ENCODE data around the gene SOS1. TPM values are rescaled to one million over a fixed set of nuclear protein-coding genes. Genes with fewer than 3 reads are reported as not detected.

The SOS1 gene
- 30.0 and 34.7 TPM in 2 replicates for total RNA-seq

GRCh38 chr2:39120771-39121522 is at the start of gene SOS1:
Gene SOS1, minus strand, starts transcription at chr2:39121051. Its CDS starts 629 bp downstream, at chr2:39120422.

Small RNA genes within 50 kb of the gene (small RNA-seq; reads per million reads assigned to genes)
- gene HSPE1P13 (not detected), gene RF00019 (not detected), gene RN7SL96P (not detected), gene RNU6-198P (not detected)

Other genes starting within 250 kb of the SOS1 start
- gene DHX57, start 245.1 kb downstream of the SOS1 start, total RNA-seq, result 17.5 and 22.7 TPM in 2 replicates
- gene MORN2, start 245.1 kb downstream of the SOS1 start, total RNA-seq, result 10.4 and 16.4 TPM in 2 replicates
- gene ARHGEF33, start 231.2 kb downstream of the SOS1 start, total RNA-seq, result 0.32 and 0.61 TPM in 2 replicates
- 0.85 and 1.1 TPM in 2 replicates for gene CDKL4, start 122.9 kb upstream of the SOS1 start, total RNA-seq